Endothelial cell of umbilical vein (primary cell): ENCODE data around the gene PRELID3B. TPM values are rescaled to one million over a fixed set of nuclear protein-coding genes. Genes with fewer than 3 reads are reported as not detected.

Experiments used
- BruUV-seq: library from RNA; stranded (reverse); fragments of 400-500 nt; replicated peaks from 2 replicates; lab custom pipeline; 2021; lab: Mats Ljungman, UMichigan
- CTCF ChIA-PET: fragments of 300-600, 350-600 bp; sonication (Branson Sonifier 250); formaldehyde crosslinking; loops from one replicate; lab custom pipeline; 2021; ENCODE audit warnings: antibody characterized with exemption, inconsistent platforms; lab: Charles Lee
- POLR2A ChIA-PET: fragments of 300-600, 350-600 bp; sonication (Branson Sonifier 250); formaldehyde crosslinking; loops from one replicate; lab custom pipeline; 2021; ENCODE audit warnings: antibody characterized with exemption, inconsistent platforms; lab: Charles Lee
- DNase-seq: peaks from one replicate; pipeline ENCODE4 v3.0.0-alpha.2; 2011; ENCODE audit warnings: low read depth, low spot score
- FAIRE-seq: peaks from 2 replicates; lab custom pipeline; 2011; peaks lifted over from hg19 to GRCh38; lab: Jason Lieb, UNC
- H2AFZ ChIP-seq: 2 replicates; pipeline ENCODE4 v1.6.0; 2012; ENCODE audit warnings: low read depth, low read length, control low read depth, inconsistent platforms
- H3K27ac ChIP-seq: 2 replicates; pipeline ENCODE4 v1.5.1; 2011; ENCODE audit warnings: low read depth, mild to moderate bottlenecking, control low read depth, low read length, moderate library complexity; ENCODE audit not compliant: insufficient read depth
- H3K27me3 ChIP-seq, 2 experiments: 2 replicates each; pipeline versions ENCODE4 v1.6.0 to v1.6.1; 2011; ENCODE audit warnings: low read length in 2 of 2, mixed read lengths in 1 of 2; ENCODE audit not compliant: control insufficient read depth in 2 of 2, insufficient read depth in 2 of 2
- H3K36me3 ChIP-seq, 2 experiments: 2 replicates in 1 of 2; 3 replicates in 1 of 2; pipeline ENCODE4 v1.5.1; 2011; ENCODE audit warnings: low read length in 2 of 2, mild to moderate bottlenecking in 1 of 2, moderate library complexity in 1 of 2; ENCODE audit not compliant: control insufficient read depth in 2 of 2, insufficient read depth in 2 of 2; ENCODE audit errors: extremely low read depth in 1 of 2
- H3K4me1 ChIP-seq: 3 replicates; pipeline ENCODE4 v1.5.1; 2011; ENCODE audit warnings: mild to moderate bottlenecking, low read length; ENCODE audit not compliant: control insufficient read depth, insufficient read depth; ENCODE audit errors: extremely low read depth
- H3K4me2 ChIP-seq: 2 replicates; pipeline ENCODE4 v1.6.1; 2011; ENCODE audit warnings: low read length, control low read depth, mixed read lengths; ENCODE audit not compliant: insufficient read depth
- H3K4me3 ChIP-seq, 3 experiments: fragments of 200-600 bp in 1 of 3; sonication (generic), shearing (Covaris generic) in 1 of 3; replicated peaks in 1 of 3; 2 replicates each; pipeline ENCODE4 v1.5.1; 2011 to 2016; ENCODE audit warnings: control low read depth in 3 of 3, low read length in 3 of 3, mild to moderate bottlenecking in 2 of 3, inconsistent platforms in 1 of 3, low read depth in 1 of 3, moderate library complexity in 1 of 3; ENCODE audit not compliant: insufficient read depth in 1 of 3
- H3K79me2 ChIP-seq: 2 replicates; pipeline ENCODE4 v1.6.0; 2012; ENCODE audit warnings: low read length, inconsistent platforms; ENCODE audit not compliant: control insufficient read depth, insufficient read depth
- H3K9ac ChIP-seq: replicated peaks from 2 replicates; pipeline ENCODE3; 2011; ENCODE audit warnings: low read length, control low read depth; ENCODE audit not compliant: insufficient read depth; ENCODE audit errors: extremely low read depth
- H3K9me1 ChIP-seq: replicated peaks from 3 replicates; pipeline ENCODE4 v1.6.0; 2011; ENCODE audit warnings: mild to moderate bottlenecking, low read length; ENCODE audit not compliant: control insufficient read depth, insufficient read depth; ENCODE audit errors: extremely low read depth
- H3K9me3 ChIP-seq: replicated peaks from 2 replicates; pipeline ENCODE4 v1.5.1; 2012; ENCODE audit warnings: low read length, inconsistent platforms; ENCODE audit not compliant: control insufficient read depth, insufficient read depth
- H4K20me1 ChIP-seq: replicated peaks from 2 replicates; pipeline ENCODE3; 2011; ENCODE audit warnings: mild to moderate bottlenecking, low read length; ENCODE audit not compliant: control insufficient read depth, insufficient read depth; ENCODE audit errors: extremely low read depth
- CTCF ChIP-seq, 2 donors: IDR thresholded peaks; 1 replicate in 1 of 2; 2 replicates in 1 of 2; pipeline ENCODE4 v1.5.1; 2011; ENCODE audit warnings: low read length in 2 of 2, mild to moderate bottlenecking in 2 of 2, moderate library complexity in 2 of 2, control low read depth in 1 of 2, inconsistent platforms in 1 of 2, low read depth in 1 of 2; ENCODE audit not compliant: insufficient read depth in 1 of 2; ENCODE audit errors: extremely low read depth in 1 of 2
- EZH2 ChIP-seq: IDR thresholded peaks from 2 replicates; pipeline ENCODE4 v1.6.1; 2012; ENCODE audit warnings: borderline replicate concordance, low read depth, mild to moderate bottlenecking, moderate library complexity, low read length, inconsistent platforms; ENCODE audit not compliant: severe bottlenecking
- FOS ChIP-seq: IDR thresholded peaks from 2 replicates; pipeline ENCODE4 v1.6.1; 2011; ENCODE audit warnings: mild to moderate bottlenecking, low read length, moderate library complexity, borderline replicate concordance; ENCODE audit not compliant: insufficient read depth
- GATA2 ChIP-seq: IDR thresholded peaks from 2 replicates; pipeline ENCODE4 v1.7.0; 2011; ENCODE audit warnings: low read depth, mild to moderate bottlenecking, moderate library complexity, mixed read lengths, low read length; ENCODE audit not compliant: insufficient read length, insufficient read depth
- JUN ChIP-seq: IDR thresholded peaks from 2 replicates; pipeline ENCODE4 v1.6.1; 2011; ENCODE audit warnings: borderline replicate concordance, low read depth; ENCODE audit not compliant: insufficient read length, insufficient read depth
- MAX ChIP-seq: IDR thresholded peaks from 2 replicates; pipeline ENCODE4 v1.6.1; 2011; ENCODE audit not compliant: insufficient read depth, insufficient read length
- MYC ChIP-seq: IDR thresholded peaks from one replicate; pipeline ENCODE4 v1.6.1; 2011; ENCODE audit warnings: mild to moderate bottlenecking, low read depth, low read length
- POLR2A ChIP-seq: IDR thresholded peaks from 2 replicates; pipeline ENCODE4 v1.6.1; 2012; ENCODE audit warnings: low read depth, mild to moderate bottlenecking, control low read depth, low read length
- POLR2AphosphoS5 ChIP-seq: IDR thresholded peaks from 2 replicates; pipeline ENCODE4 v1.6.1; 2012; ENCODE audit warnings: low read depth, mild to moderate bottlenecking, control low read depth, low read length, moderate library complexity; ENCODE audit not compliant: insufficient read depth
- dilution Hi-C: fragments of 300-500 bp; cut with MboI; formaldehyde crosslinking; loops from one replicate; pipeline ENCODE4 v1.15.0; 2019; ENCODE audit warnings: low sequenced_read_pairs; ENCODE audit not compliant: extremely low pct_ligation_motif_present
- intact Hi-C: fragments of 100-400 bp; cut with micrococcal nuclease; formaldehyde crosslinking; loops from one replicate; pipeline ENCODE4 v1.10.0; 2022
- polyA plus RNA-seq, 4 experiments: library from polyadenylated mRNA; depleted of rRNA in 3 of 4; stranded (reverse) in 3 of 4; unstranded in 1 of 4; fragments of >200 nt; gene quantifications; 2 replicates each; pipeline versions ENCODE4 v1.2.1 to v1.2.3, GENCODE V29; 2011 to 2012; ENCODE audit warnings: missing spikeins in 1 of 4
- total RNA-seq: library from RNA; stranded (reverse); gene quantifications from 2 replicates; pipeline ENCODE4 v1.2.3, GENCODE V29; 2021

Gene PRELID3B
- total and polyA plus RNA-seq, 2 donors (not counting 3 experiments of a cell fraction or from before 2014, with no cell fraction given), result 14.9 to 57.2 TPM

GRCh38 chr20:59051666-59052185, 9.1 kb upstream of the PRELID3B start:
- Histone ChIP-seq H3K79me2 (no peaks in the 10 kb centered on the region), H3K27me3 (peaks cover 21 to 43% of the 10 kb centered on the region in 2 experiments), H3K36me3 (no peaks in the 10 kb centered on the region), H3K4me1 (no peaks in the 10 kb centered on the region), H3K9ac (no peak overlapping the region), H3K4me3 (no peak overlapping the region), H3K27ac (no peak overlapping the region), H2AFZ (no peak overlapping the region), H4K20me1 (no peaks in the 10 kb centered on the region), H3K9me1 (no peaks in the 10 kb centered on the region), H3K9me3 (no peaks in the 10 kb centered on the region), H3K4me2 (no peak overlapping the region)
- ChIA-PET CTCF (interaction anchor here (1.1 to 1.3 kb wide), 2 partner anchors 19 to 36 kb away, joined by 3 to 4 read pairs; partner anchors contain the start of gene ATP5F1E), POLR2A (no interaction called here)
- TF ChIP-seq MYC (no peak), JUN (no peak), POLR2A (no peak), POLR2AphosphoS5 (no peak)
- FAIRE-seq (no peak), DNase-seq (no peak)
- BruUV-seq, result no TSS peak
- intact Hi-C loops (loop anchor here (10.0 kb wide), 1 partner anchor 443 kb away; no protein-coding TSS in a partner anchor), dilution Hi-C loops (no loop called here)

GRCh38 chr20:59050437-59050836, 7.9 kb upstream of the PRELID3B start:
- no peaks in the 10 kb centered on the region for H3K9me3 ChIP-seq
- no peaks in the 10 kb centered on the region for H3K9me1 ChIP-seq
- H3K4me1 ChIP-seq, result no peaks in the 10 kb centered on the region
- BruUV-seq, result no TSS peak
- no peak overlapping the region for H3K4me2 ChIP-seq
- intact Hi-C loops (loop anchor here (10.0 kb wide), 1 partner anchor 444 kb away; no protein-coding TSS in a partner anchor), dilution Hi-C loops (no loop called here)
- H3K4me3 ChIP-seq, result no peak overlapping the region
- no peak for TF ChIP-seq MYC
- TF ChIP-seq GATA2, result no peak
- TF ChIP-seq POLR2AphosphoS5, result no peak
- TF ChIP-seq MAX, result no peak
- no peak for TF ChIP-seq EZH2
- TF ChIP-seq CTCF (IDR thresholded peaks at IDR 0.05; ENCODE audit: extremely low read depth in 1 of 2, insufficient read depth in 1 of 2, low read depth in 1 of 2, low read length in 2 of 2), result no peak
- no peak for TF ChIP-seq JUN
- no peak for TF ChIP-seq FOS
- TF ChIP-seq POLR2A, result no peak
- DNase-seq (no peak), FAIRE-seq (no peak)
- H3K36me3 ChIP-seq, result no peaks in the 10 kb centered on the region
- H3K27ac ChIP-seq, result no peak overlapping the region
- ChIA-PET CTCF (interaction anchor here (0.6 to 1.8 kb wide), 4 partner anchors 9 to 500 kb away, joined by 3 to 7 read pairs (median 4); partner anchors contain the start of gene ATP5F1E), POLR2A (no interaction called here)
- H4K20me1 ChIP-seq, result no peaks in the 10 kb centered on the region
- H3K9ac ChIP-seq, result no peak overlapping the region
- H3K27me3 ChIP-seq, result peaks cover 18 to 33% of the 10 kb centered on the region in 2 experiments
- no peak overlapping the region for H2AFZ ChIP-seq
- no peaks in the 10 kb centered on the region for H3K79me2 ChIP-seq
